ENCODE measurements around the gene FAM43A. TPM values are rescaled to one million over a fixed set of nuclear protein-coding genes. Genes with fewer than 3 reads are reported as not detected.

FAM43A gene
- total RNA-seq, 2 experiments from 2014 or later, result 0.54 to 0.69 TPM

GRCh38 chr3:194691481-194692283 is 6.0 kb downstream of the FAM43A start:
- Mint-ChIP-seq H3K4me1 (peaks cover 18% of the 10 kb centered on the region), H3K4me3 (no peak overlapping the region), H3K36me3 (ENCODE audit: low read depth) (no peaks in the 10 kb centered on the region), H3K27ac (no peak overlapping the region), H3K27me3 (peaks cover 47% of the 10 kb centered on the region), H3K9me3 (no peaks in the 10 kb centered on the region)
- DNase-seq, result no peak
- ChIA-PET CTCF (interaction anchor here (0.5 to 2.2 kb wide), 3 partner anchors 9 to 1431 kb away, joined by 4 to 13 read pairs (median 5); partner anchors contain the start of gene XXYLT1), POLR2A (no interaction called here)

DNA sequence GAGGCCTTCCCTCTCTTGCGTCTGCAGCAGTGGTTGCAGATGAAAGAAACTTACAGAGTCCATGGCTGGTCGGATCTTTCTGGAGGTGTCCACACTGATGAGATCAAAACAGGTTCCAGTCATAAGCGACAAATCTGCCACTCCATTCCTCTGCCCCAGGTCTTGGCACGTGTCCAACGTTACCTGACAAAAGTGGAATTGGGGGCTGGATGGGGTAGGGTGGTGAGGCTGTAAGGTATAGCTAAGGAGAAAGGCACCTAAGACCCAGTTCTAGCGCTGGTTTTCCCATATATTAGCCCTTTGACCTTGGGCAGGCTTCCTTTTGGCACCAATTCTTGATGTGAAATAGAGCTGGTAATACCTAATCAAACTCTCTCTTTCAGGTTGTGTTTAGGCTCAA is 11.0 kb downstream of the FAM43A start:
- Mint-ChIP-seq H3K9me3 (peaks cover 3% of the 10 kb centered on the region), H3K27ac (no peak overlapping the region), H3K36me3 (ENCODE audit: low read depth) (no peaks in the 10 kb centered on the region), H3K27me3 (peaks cover 17% of the 10 kb centered on the region), H3K4me1 (no peaks in the 10 kb centered on the region), H3K4me3 (no peak overlapping the region)
- DNase-seq, result no peak
- CTCF ChIA-PET, result interaction anchor here (1.3 kb wide), 1 partner anchor 72 kb away, joined by 3 read pairs; no protein-coding TSS in a partner anchor
- POLR2A ChIA-PET, result no interaction called here

GRCh38 chr3:194702545-194702944 is 16.9 kb downstream of the FAM43A start:
- Mint-ChIP-seq H3K4me1 (no peaks in the 10 kb centered on the region), H3K27ac (no peak overlapping the region), H3K36me3 (ENCODE audit: low read depth) (no peaks in the 10 kb centered on the region), H3K9me3 (peaks cover 3% of the 10 kb centered on the region), H3K27me3 (peaks cover 4% of the 10 kb centered on the region), H3K4me3 (no peak overlapping the region)
- ChIA-PET POLR2A (no interaction called here), CTCF (no interaction called here)
- no peak for DNase-seq

DNA sequence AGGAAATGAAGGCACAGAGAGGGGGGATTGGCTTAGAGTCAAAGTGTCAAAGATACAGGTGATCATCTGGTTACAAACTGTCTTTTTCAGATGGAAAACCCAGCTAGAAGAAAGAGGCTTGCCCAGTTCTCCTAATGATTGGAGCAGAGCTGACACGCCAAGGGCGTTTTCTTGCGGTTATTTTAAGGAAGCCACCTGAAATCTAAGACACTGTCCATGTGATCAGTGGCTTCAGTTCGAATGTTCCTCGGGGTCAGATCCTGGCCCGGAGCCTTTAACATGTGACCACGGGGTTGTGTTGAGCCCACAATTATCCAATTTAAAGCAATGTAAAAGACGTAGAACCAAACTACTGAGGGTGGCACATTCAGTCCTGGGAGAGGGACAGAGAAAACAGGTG is 19.5 kb downstream of the FAM43A start:
- POLR2A ChIA-PET, result no interaction called here
- Mint-ChIP-seq H3K4me1 (no peaks in the 10 kb centered on the region), H3K4me3 (no peak overlapping the region), H3K36me3 (ENCODE audit: low read depth) (no peaks in the 10 kb centered on the region), H3K27me3 (no peaks in the 10 kb centered on the region), H3K27ac (no peak overlapping the region), H3K9me3 (no peaks in the 10 kb centered on the region)
- CTCF ChIA-PET, result interaction anchor here (1.6 kb wide), 1 partner anchor 22 kb away, joined by 4 read pairs; no protein-coding TSS in a partner anchor
- DNase-seq, result no peak

DNA sequence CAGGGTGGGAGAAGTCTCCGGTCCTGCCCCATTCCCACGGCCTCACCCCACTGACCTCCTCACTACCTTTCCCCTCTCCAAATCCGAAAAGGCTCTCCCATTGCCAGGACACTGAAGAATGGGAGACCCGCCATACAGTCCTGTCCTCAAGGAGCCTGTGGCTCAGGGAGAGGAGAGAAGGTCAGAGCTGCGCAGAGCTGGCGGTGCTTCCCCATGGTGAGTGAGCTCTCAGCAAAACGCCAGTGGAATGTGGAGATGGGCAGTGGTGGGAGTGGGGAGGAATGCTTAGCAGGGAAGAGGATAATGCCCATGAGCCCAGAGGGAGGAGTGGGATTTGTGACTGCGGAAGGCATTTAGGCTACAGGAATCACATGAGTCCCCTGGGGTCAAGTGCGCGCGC is 20.1 kb downstream of the FAM43A start:
- Mint-ChIP-seq H3K27me3 (no peaks in the 10 kb centered on the region), H3K27ac (no peak overlapping the region), H3K9me3 (no peaks in the 10 kb centered on the region), H3K4me1 (no peaks in the 10 kb centered on the region), H3K4me3 (no peak overlapping the region), H3K36me3 (ENCODE audit: low read depth) (no peaks in the 10 kb centered on the region)
- CTCF ChIA-PET, result interaction anchor here (1.1 to 2.6 kb wide), 3 partner anchors 18 to 23 kb away, joined by 3 to 9 read pairs (median 4); no protein-coding TSS in a partner anchor
- POLR2A ChIA-PET, result no interaction called here
- DNase-seq, result no peak

DNA sequence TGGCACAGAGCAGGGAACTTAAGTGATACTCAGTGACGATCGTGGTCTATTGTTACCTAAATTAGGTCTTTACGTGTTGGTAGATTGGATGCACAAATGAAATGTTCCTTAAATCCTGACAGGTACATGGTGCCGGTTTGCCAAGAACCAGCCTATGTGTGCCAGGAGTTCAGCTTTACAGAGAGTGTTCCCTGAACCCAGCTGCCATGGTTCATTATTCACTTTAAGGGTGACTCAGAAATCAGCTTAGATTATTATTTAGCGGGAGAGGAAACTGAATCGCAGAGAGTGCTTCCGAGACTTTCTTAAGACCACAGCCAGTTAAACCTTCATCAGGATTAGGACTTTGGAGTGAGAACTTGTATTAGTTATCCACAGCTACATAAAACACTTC is 21.5 kb downstream of the FAM43A start:
- DNase-seq, result no peak
- no peaks in the 10 kb centered on the region for H3K9me3 Mint-ChIP-seq
- no peaks in the 10 kb centered on the region for H3K4me1 Mint-ChIP-seq
- POLR2A ChIA-PET, result no interaction called here
- H3K36me3 Mint-ChIP-seq (ENCODE audit: low read depth), result no peaks in the 10 kb centered on the region
- no peak overlapping the region for H3K27ac Mint-ChIP-seq
- no peaks in the 10 kb centered on the region for H3K27me3 Mint-ChIP-seq
- no peak overlapping the region for H3K4me3 Mint-ChIP-seq
- CTCF ChIA-PET, result interaction anchor here (0.6 to 2.6 kb wide), 4 partner anchors 8 to 311 kb away, joined by 3 to 9 read pairs (median 4); no protein-coding TSS in a partner anchor

DNA sequence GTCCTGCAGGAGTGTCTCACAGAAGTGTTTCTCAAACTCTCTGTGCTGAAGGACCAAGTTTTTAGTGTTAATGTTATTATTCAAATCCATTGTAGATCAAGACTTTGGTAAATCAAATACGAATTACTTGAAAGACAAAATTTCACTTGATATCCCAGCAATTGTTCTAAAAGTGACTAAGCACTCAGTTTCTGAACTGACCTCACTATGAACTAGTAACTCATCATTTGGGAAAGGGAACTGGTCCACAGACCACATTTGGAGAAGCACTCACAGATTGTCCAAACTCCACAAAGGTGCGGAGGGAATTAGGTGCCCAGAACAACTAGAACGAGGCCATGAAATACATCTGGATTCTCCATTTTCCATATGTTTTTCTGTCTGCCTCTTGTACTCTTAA is 25.6 kb downstream of the FAM43A start:
- Mint-ChIP-seq H3K4me1 (no peaks in the 10 kb centered on the region), H3K36me3 (ENCODE audit: low read depth) (no peaks in the 10 kb centered on the region), H3K4me3 (no peak overlapping the region), H3K9me3 (no peaks in the 10 kb centered on the region), H3K27ac (no peak overlapping the region), H3K27me3 (peaks cover 2% of the 10 kb centered on the region)
- no peak for DNase-seq
- ChIA-PET POLR2A (no interaction called here), CTCF (no interaction called here)

DNA sequence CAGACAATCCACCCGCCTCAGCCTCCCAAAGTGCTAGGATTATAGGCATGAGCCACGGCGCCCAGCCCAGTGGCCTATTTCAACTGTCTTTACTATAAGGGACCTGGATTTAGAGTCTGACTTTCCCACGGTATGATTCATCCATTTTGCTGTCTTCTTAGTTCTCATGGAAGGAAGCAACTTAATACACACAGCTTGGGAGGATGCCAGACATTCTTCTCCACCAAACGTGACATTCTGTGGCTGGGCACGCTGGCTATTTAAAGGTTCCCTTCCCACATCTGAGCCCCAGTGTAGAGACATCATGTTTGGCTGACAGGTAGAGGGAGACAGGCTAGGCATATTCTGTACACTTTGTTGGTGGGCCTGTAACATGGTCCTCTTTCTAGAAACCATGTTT is 26.2 kb downstream of the FAM43A start:
- peaks cover 2% of the 10 kb centered on the region for H3K27me3 Mint-ChIP-seq
- no peak overlapping the region for H3K4me3 Mint-ChIP-seq
- ChIA-PET POLR2A (no interaction called here), CTCF (no interaction called here)
- H3K36me3 Mint-ChIP-seq (ENCODE audit: low read depth), result no peaks in the 10 kb centered on the region
- no peak for DNase-seq
- H3K9me3 Mint-ChIP-seq, result no peaks in the 10 kb centered on the region
- no peaks in the 10 kb centered on the region for H3K4me1 Mint-ChIP-seq
- no peak overlapping the region for H3K27ac Mint-ChIP-seq

DNA sequence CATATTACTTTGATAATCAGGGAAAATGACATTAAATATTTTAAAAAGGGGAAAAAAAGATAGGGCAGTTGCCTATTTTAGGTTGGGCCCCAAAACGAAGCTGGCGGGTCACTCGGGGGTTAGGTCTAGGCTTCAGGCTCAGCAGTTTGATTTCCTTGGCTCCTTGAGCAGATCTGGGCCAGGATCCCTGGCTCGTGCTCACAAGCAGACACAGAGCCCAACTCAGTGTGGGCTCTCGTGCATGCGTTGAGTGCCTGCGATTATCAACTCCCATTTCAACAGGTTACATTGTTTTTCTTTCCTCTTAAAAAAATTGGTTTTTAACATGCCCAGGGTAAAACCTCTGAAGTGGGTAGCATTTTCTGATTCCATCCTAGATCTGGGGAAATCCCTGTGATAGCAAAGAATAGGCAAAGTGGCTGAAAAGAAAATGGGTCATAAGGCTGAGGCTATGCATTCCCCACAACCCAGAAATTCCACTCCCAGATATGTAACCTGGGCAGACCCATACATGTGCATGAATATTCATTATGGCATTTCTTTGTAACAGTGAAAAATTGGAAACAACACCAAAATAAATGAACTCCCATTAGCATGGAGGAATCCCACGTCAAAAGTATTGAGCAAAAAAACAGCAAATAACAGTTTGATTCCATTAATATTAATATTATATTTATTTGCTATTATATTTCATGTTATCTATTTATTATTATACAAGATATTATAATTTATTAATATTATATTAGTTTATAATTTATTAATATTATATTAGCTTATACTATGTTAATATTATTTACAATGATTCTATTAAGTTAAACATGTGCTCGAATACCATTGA is 27.8 kb downstream of the FAM43A start:
- Mint-ChIP-seq H3K27ac (no peak overlapping the region), H3K27me3 (peaks cover 4% of the 10 kb centered on the region), H3K9me3 (no peaks in the 10 kb centered on the region), H3K36me3 (ENCODE audit: low read depth) (no peaks in the 10 kb centered on the region), H3K4me1 (no peaks in the 10 kb centered on the region), H3K4me3 (no peak overlapping the region)
- CTCF ChIA-PET, result no interaction called here
- POLR2A ChIA-PET, result no interaction called here
- DNase-seq, result no peak

DNA sequence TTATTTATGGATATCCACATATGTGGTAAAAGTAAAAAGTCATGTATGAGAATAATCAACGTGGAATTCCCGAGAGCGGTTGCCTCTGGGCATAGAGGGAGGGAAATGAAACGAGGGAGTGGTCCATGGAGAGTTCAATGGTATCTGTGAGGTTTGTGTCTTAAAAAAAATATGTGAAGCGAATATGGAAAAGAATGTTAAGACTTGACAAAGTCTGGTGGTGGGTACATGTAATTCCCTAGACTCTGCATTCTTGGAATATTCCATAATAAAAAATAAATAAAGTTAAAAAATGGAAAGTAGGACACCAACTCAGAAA is 28.4 kb downstream of the FAM43A start:
- H3K27ac Mint-ChIP-seq, result no peak overlapping the region
- CTCF ChIA-PET, result no interaction called here

GRCh38 chr3:194714564-194714963 is 28.9 kb downstream of the FAM43A start:
- H3K9me3 Mint-ChIP-seq, result no peaks in the 10 kb centered on the region
- no peaks in the 10 kb centered on the region for H3K4me1 Mint-ChIP-seq
- H3K27ac Mint-ChIP-seq, result no peak overlapping the region
- H3K4me3 Mint-ChIP-seq, result no peak overlapping the region
- CTCF ChIA-PET, result interaction anchor here (0.9 kb wide), 1 partner anchor 29 kb away, joined by 3 read pairs; no protein-coding TSS in a partner anchor
- no peak for DNase-seq
- POLR2A ChIA-PET, result no interaction called here
- H3K36me3 Mint-ChIP-seq (ENCODE audit: low read depth), result no peaks in the 10 kb centered on the region
- H3K27me3 Mint-ChIP-seq, result peaks cover 4% of the 10 kb centered on the region

More for the DNA sequence above, 28.4 kb downstream of the FAM43A start:
- Mint-ChIP-seq H3K27me3 (peaks cover 4% of the 10 kb centered on the region), H3K4me1 (no peaks in the 10 kb centered on the region), H3K4me3 (no peak overlapping the region), H3K9me3 (no peaks in the 10 kb centered on the region), H3K36me3 (ENCODE audit: low read depth) (no peaks in the 10 kb centered on the region)
- DNase-seq, result no peak
- POLR2A ChIA-PET, result no interaction called here

- H3K9me3 Mint-ChIP-seq, result no peaks in the 10 kb centered on the region
- CTCF ChIA-PET, result interaction anchor here (0.9 to 1.3 kb wide), 2 partner anchors 22 to 28 kb away, joined by 3 read pairs; no protein-coding TSS in a partner anchor
- POLR2A ChIA-PET, result no interaction called here
- H3K4me1 Mint-ChIP-seq, result no peaks in the 10 kb centered on the region
- H3K36me3 Mint-ChIP-seq (ENCODE audit: low read depth), result no peaks in the 10 kb centered on the region
- no peak overlapping the region for H3K4me3 Mint-ChIP-seq
- no peak for DNase-seq
- no peak overlapping the region for H3K27ac Mint-ChIP-seq
- peaks cover 4% of the 10 kb centered on the region for H3K27me3 Mint-ChIP-seq
Measured at GRCh38 chr3:194715022-194715800, 29.5 kb downstream of the FAM43A start.

DNA sequence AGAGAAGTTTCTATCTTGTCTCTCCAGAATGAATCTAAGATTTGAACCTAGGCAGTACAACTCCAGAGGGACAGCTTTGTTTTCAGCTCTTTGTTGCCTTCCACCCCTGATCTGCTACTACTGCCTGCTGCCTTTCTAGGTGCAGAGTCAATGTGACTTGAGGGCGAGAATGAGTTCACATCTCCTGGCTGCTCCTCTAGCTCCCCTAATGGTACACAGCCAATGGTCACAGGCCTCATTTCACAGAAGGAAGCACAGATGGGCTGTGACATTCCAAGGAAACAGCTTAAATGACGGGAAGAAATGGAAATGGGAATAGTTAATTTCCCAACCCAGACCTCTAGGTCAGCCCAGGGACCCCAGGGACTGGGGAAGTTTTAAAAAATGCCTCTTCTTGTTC is 32.4 kb downstream of the FAM43A start:
- Mint-ChIP-seq H3K27ac (no peak overlapping the region), H3K4me1 (no peaks in the 10 kb centered on the region), H3K27me3 (peaks cover 6% of the 10 kb centered on the region), H3K9me3 (no peaks in the 10 kb centered on the region), H3K4me3 (no peak overlapping the region), H3K36me3 (ENCODE audit: low read depth) (no peaks in the 10 kb centered on the region)
- CTCF ChIA-PET, result no interaction called here
- no peak for DNase-seq
- POLR2A ChIA-PET, result no interaction called here

Measured in activated CD4-positive, alpha-beta T cell treated with anti-CD3 and anti-CD28 coated beads, Interleukin-2, amount 10 ng/mL, durations not matched to agents 7 days and 5 days (primary cell).